ENCODE results near the gene CPED1.

CPED1 gene

GRCh38 chr7:121012170-121012874 is 23.8 kb downstream of the CPED1 start:
- Histone ChIP-seq H3K36me3 (ENCODE audit: insufficient read depth, low read length) (no peaks in the 10 kb centered on the region), H3K9ac (ENCODE audit: low read depth, low read length) (no peak overlapping the region), H3K9me3 (replicated peaks; ENCODE audit: low read length) (no peaks in the 10 kb centered on the region), H3K4me3 (ENCODE audit: low read length) (no peak overlapping the region), H3K4me1 (ENCODE audit: control insufficient read depth, insufficient read depth, low read length) (peaks cover 12% of the 10 kb centered on the region), H3K27me3 (ENCODE audit: control insufficient read depth, insufficient read depth, low read length) (no peaks in the 10 kb centered on the region), H3K4me2 (ENCODE audit: low read length) (no peak overlapping the region)

DNA sequence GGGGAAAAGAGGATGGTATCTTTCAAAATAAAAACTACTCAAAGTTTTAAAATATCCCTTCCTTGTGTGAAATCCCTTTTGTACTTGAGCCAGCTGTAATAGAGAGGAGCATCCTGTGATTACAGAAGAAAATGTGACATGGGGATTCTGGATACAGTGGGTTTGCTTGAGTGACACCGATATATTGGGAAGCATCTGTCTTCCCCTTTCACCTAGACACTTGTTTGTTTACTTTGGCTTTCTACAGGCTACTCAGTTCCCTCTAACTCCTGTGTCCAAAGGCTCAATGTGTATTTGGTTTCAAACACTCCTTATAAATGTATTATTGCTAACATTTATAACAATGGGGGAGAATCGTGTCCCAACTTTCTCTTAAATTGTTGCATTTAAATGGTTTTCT is 24.4 kb downstream of the CPED1 start:
- no peak overlapping the region for H3K4me3 ChIP-seq (ENCODE audit: low read length)
- H3K27me3 ChIP-seq (ENCODE audit: control insufficient read depth, insufficient read depth, low read length): no peaks in the 10 kb centered on the region
- no peaks in the 10 kb centered on the region for H3K9me3 ChIP-seq (replicated peaks; ENCODE audit: low read length)
- H3K4me1 ChIP-seq (ENCODE audit: control insufficient read depth, insufficient read depth, low read length): peaks cover 17% of the 10 kb centered on the region
- no peaks in the 10 kb centered on the region for H3K36me3 ChIP-seq (ENCODE audit: insufficient read depth, low read length)
- H3K9ac ChIP-seq (ENCODE audit: low read depth, low read length): no peak overlapping the region
- no peak overlapping the region for H3K4me2 ChIP-seq (ENCODE audit: low read length)

DNA sequence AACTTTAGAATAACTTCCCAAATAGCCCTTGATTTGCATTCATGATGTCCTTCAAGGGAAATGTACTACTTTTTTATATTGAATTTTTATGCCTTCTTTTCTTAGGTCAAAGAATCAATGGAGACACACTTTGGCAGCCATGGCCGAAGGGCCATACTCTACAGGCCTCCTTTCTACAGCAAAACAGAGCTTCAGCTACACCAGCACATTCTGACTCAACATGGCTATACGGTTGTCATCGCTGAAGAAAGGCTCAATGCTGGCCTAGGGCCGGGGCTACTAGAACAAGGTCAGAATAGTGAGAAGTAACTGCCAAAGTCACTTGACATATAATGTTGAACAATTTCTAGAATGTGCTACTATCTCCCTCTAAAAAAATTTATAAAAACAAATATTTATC is 27.0 kb downstream of the CPED1 start:
- Histone ChIP-seq H3K9me3 (replicated peaks; ENCODE audit: low read length) (no peaks in the 10 kb centered on the region), H3K9ac (ENCODE audit: low read depth, low read length) (no peak overlapping the region), H3K4me2 (ENCODE audit: low read length) (no peak overlapping the region), H3K36me3 (ENCODE audit: insufficient read depth, low read length) (no peaks in the 10 kb centered on the region), H3K4me1 (ENCODE audit: control insufficient read depth, insufficient read depth, low read length) (peaks cover 41% of the 10 kb centered on the region), H3K27me3 (ENCODE audit: control insufficient read depth, insufficient read depth, low read length) (no peaks in the 10 kb centered on the region), H3K4me3 (ENCODE audit: low read length) (no peak overlapping the region)

- H3K9ac ChIP-seq (ENCODE audit: low read depth, low read length): no peak overlapping the region
- H3K4me1 ChIP-seq (ENCODE audit: control insufficient read depth, insufficient read depth, low read length): peaks cover 52% of the 10 kb centered on the region
- peak overlapping the region; percentile 43 for H3K4me2 ChIP-seq (ENCODE audit: low read length)
- H3K36me3 ChIP-seq (ENCODE audit: insufficient read depth, low read length): no peaks in the 10 kb centered on the region
- H3K27me3 ChIP-seq (ENCODE audit: control insufficient read depth, insufficient read depth, low read length): no peaks in the 10 kb centered on the region
- no peaks in the 10 kb centered on the region for H3K9me3 ChIP-seq (replicated peaks; ENCODE audit: low read length)
- peak overlapping the region; percentile 35 for H3K4me3 ChIP-seq (ENCODE audit: low read length)
Observed at GRCh38 chr7:121016966-121017365, 28.5 kb downstream of the CPED1 start.

DNA sequence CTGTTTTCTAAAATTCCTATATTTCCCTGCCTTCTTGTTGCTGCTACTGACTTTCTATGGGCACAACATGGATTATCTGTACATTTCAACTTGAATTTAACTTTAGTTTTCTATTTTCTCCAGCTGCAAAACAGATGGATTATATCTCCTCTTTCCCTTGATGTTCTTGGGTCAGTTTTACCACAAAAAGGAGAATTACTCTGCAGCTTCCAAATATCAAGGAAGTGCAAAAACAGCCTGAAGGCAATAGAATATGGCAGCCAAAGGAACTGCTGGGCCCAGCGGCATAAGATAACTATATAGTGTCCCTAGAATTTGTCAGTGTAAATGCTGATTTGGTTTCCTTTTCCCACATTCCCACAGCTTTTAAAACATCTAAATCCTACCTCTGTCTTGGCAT is 29.1 kb downstream of the CPED1 start:
- H3K27me3 ChIP-seq (ENCODE audit: control insufficient read depth, insufficient read depth, low read length): no peaks in the 10 kb centered on the region
- peaks cover 52% of the 10 kb centered on the region for H3K4me1 ChIP-seq (ENCODE audit: control insufficient read depth, insufficient read depth, low read length)
- H3K4me2 ChIP-seq (ENCODE audit: low read length): peak overlapping the region; percentile 39
- H3K9ac ChIP-seq (ENCODE audit: low read depth, low read length): no peak overlapping the region
- H3K36me3 ChIP-seq (ENCODE audit: insufficient read depth, low read length): no peaks in the 10 kb centered on the region
- H3K9me3 ChIP-seq (replicated peaks; ENCODE audit: low read length): no peaks in the 10 kb centered on the region
- no peak overlapping the region for H3K4me3 ChIP-seq (ENCODE audit: low read length)

DNA sequence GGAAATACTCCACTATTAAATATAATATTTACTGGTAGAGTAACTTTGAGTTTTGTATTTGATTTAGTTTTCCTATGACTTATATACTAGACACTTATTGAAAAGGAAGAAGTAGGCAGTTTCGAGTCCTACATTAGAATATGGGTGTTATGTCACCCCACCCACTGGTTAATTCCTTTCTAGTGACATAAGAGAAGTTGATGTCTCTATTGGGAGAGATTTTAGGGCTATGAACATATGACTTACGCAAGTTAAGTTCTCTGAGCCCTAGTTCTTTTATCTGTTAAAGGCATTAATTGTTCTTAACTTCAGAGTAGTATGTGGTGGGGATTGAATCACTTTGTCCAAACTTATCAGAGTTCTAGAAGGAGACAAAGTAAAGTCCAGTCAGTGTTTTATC is 30.5 kb downstream of the CPED1 start:
- Histone ChIP-seq H3K36me3 (ENCODE audit: insufficient read depth, low read length) (no peaks in the 10 kb centered on the region), H3K4me1 (ENCODE audit: control insufficient read depth, insufficient read depth, low read length) (peaks cover 62% of the 10 kb centered on the region), H3K9me3 (replicated peaks; ENCODE audit: low read length) (no peaks in the 10 kb centered on the region), H3K4me3 (ENCODE audit: low read length) (peak overlapping the region; percentile 6), H3K9ac (ENCODE audit: low read depth, low read length) (peak overlapping the region; percentile 13), H3K27me3 (ENCODE audit: control insufficient read depth, insufficient read depth, low read length) (no peaks in the 10 kb centered on the region), H3K4me2 (ENCODE audit: low read length) (peak overlapping the region; percentile 53)

GRCh38 chr7:121020249-121020988 is 31.9 kb downstream of the CPED1 start:
- Histone ChIP-seq H3K9ac (ENCODE audit: low read depth, low read length) (peak overlapping the region; percentile 11), H3K27me3 (ENCODE audit: control insufficient read depth, insufficient read depth, low read length) (no peaks in the 10 kb centered on the region), H3K36me3 (ENCODE audit: insufficient read depth, low read length) (no peaks in the 10 kb centered on the region), H3K4me2 (ENCODE audit: low read length) (peak overlapping the region; percentile 53), H3K4me1 (ENCODE audit: control insufficient read depth, insufficient read depth, low read length) (peaks cover 67% of the 10 kb centered on the region), H3K4me3 (ENCODE audit: low read length) (no peak overlapping the region), H3K9me3 (replicated peaks; ENCODE audit: low read length) (no peaks in the 10 kb centered on the region)

- peak overlapping the region; percentile 53 for H3K4me2 ChIP-seq (ENCODE audit: low read length)
- H3K4me1 ChIP-seq (ENCODE audit: control insufficient read depth, insufficient read depth, low read length): peaks cover 66% of the 10 kb centered on the region
- H3K4me3 ChIP-seq (ENCODE audit: low read length): no peak overlapping the region
- no peaks in the 10 kb centered on the region for H3K27me3 ChIP-seq (ENCODE audit: control insufficient read depth, insufficient read depth, low read length)
- no peaks in the 10 kb centered on the region for H3K9me3 ChIP-seq (replicated peaks; ENCODE audit: low read length)
- H3K36me3 ChIP-seq (ENCODE audit: insufficient read depth, low read length): no peaks in the 10 kb centered on the region
- H3K9ac ChIP-seq (ENCODE audit: low read depth, low read length): no peak overlapping the region
Observed at GRCh38 chr7:121020989-121021969, 32.8 kb downstream of the CPED1 start.

GRCh38 chr7:121023194-121023593 is 34.7 kb downstream of the CPED1 start:
- Histone ChIP-seq H3K4me2 (ENCODE audit: low read length) (no peak overlapping the region), H3K36me3 (ENCODE audit: insufficient read depth, low read length) (no peaks in the 10 kb centered on the region), H3K27me3 (ENCODE audit: control insufficient read depth, insufficient read depth, low read length) (no peaks in the 10 kb centered on the region), H3K9ac (ENCODE audit: low read depth, low read length) (no peak overlapping the region), H3K4me3 (ENCODE audit: low read length) (no peak overlapping the region), H3K9me3 (replicated peaks; ENCODE audit: low read length) (no peaks in the 10 kb centered on the region), H3K4me1 (ENCODE audit: control insufficient read depth, insufficient read depth, low read length) (peaks cover 47% of the 10 kb centered on the region)

DNA sequence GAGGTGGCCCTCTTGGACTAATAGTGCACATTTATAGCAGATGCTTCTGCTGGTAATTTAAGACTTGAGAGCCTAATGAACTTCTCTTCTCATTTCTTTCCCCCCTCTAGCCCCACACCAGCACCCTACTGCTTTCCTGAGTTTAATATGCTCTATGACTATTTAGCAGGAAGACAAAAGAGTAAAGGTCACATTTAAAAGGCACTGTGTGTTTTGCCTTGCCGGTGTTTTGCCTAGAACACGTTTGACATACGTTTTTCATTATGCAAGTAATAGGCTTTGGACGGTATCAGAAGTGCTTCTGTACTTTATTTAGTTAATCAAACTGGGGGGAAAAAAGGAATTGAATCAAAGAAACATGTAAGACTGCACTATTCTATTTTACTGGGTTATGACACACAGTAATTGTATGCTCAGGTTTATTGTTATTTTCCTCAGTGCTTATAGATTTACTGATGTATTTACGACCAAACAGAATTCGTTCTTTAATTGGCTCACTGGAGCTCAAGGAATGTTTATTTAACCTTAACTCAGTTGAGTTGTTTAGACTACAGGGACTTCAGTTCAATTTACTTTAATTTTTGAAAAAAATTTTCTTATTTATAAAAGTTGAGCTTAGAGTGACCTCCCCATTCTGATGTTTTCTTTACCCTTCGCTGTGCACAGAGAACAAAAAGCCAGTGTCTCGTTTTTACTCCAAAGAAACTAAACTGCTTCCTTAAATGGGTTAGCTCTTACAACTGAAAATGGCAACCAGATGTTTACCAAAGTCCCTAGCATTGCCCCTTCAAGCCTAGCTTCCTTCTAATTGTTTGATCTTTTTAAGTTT is 35.4 kb downstream of the CPED1 start:
- peaks cover 40% of the 10 kb centered on the region for H3K4me1 ChIP-seq (ENCODE audit: control insufficient read depth, insufficient read depth, low read length)
- no peak overlapping the region for H3K4me2 ChIP-seq (ENCODE audit: low read length)
- no peaks in the 10 kb centered on the region for H3K9me3 ChIP-seq (replicated peaks; ENCODE audit: low read length)
- no peak overlapping the region for H3K9ac ChIP-seq (ENCODE audit: low read depth, low read length)
- H3K4me3 ChIP-seq (ENCODE audit: low read length): no peak overlapping the region
- H3K36me3 ChIP-seq (ENCODE audit: insufficient read depth, low read length): no peaks in the 10 kb centered on the region
- no peaks in the 10 kb centered on the region for H3K27me3 ChIP-seq (ENCODE audit: control insufficient read depth, insufficient read depth, low read length)

Data from skeletal muscle satellite cell (primary cell).